H1 (cell line): ENCODE measurements around the gene TRMT61B. TPM values are rescaled to one million over a fixed set of nuclear protein-coding genes. Genes with fewer than 3 reads are reported as not detected.

Experiments used
- CTCF ChIA-PET: fragments of 300-600 bp; sonication (Branson Sonifier 250); formaldehyde crosslinking; loops from one replicate; lab custom pipeline; 2021; ENCODE audit not compliant: partially characterized antibody; lab: Charles Lee
- POLR2A ChIA-PET: fragments of 300-600 bp; sonication (Branson Sonifier 250); formaldehyde crosslinking; loops from one replicate; lab custom pipeline; 2021; ENCODE audit warnings: inconsistent platforms; ENCODE audit not compliant: partially characterized antibody; lab: Charles Lee
- DNase-seq, 2 experiments: peaks; one replicate each; pipeline versions ENCODE4 v3.0.0 to v3.0.0-alpha.2; 2010 to 2022; ENCODE audit warnings: low spot score in 2 of 2, low read depth in 1 of 2, mixed read lengths in 1 of 2
- FAIRE-seq: peaks from 2 replicates; lab custom pipeline; 2011; peaks lifted over from hg19 to GRCh38; lab: Jason Lieb, UNC
- H2AFZ ChIP-seq: 2 replicates; pipeline ENCODE4 v1.8.1; 2012; ENCODE audit warnings: low read length, inconsistent platforms
- H2AK5ac ChIP-seq: 2 replicates; pipeline ENCODE4 v1.6.1; 2013; ENCODE audit warnings: low read depth, low read length
- H2BK120ac ChIP-seq: replicated peaks from 2 replicates; pipeline ENCODE3; 2013; ENCODE audit warnings: low read depth, low read length, inconsistent platforms
- H2BK12ac ChIP-seq: 2 replicates; pipeline ENCODE4 v1.6.1; 2013; ENCODE audit warnings: low read depth, low read length
- H2BK15ac ChIP-seq: 2 replicates; pipeline ENCODE4 v1.6.1; 2013; ENCODE audit warnings: low read length
- H2BK20ac ChIP-seq: 2 replicates; pipeline ENCODE4 v1.6.1; 2013; ENCODE audit warnings: low read length
- H2BK5ac ChIP-seq: 2 replicates; pipeline ENCODE4 v1.6.1; 2013; ENCODE audit warnings: low read depth, low read length
- H3K14ac ChIP-seq: 2 replicates; pipeline ENCODE4 v1.6.1; 2013; ENCODE audit warnings: inconsistent platforms; ENCODE audit not compliant: insufficient read length
- H3K18ac ChIP-seq: 2 replicates; pipeline ENCODE4 v1.6.1; 2013; ENCODE audit warnings: low read length; ENCODE audit errors: extremely low read depth
- H3K23ac ChIP-seq: 2 replicates; pipeline ENCODE4 v1.6.1; 2013; ENCODE audit warnings: inconsistent platforms; ENCODE audit not compliant: insufficient read length
- H3K23me2 ChIP-seq: 2 replicates; pipeline ENCODE4 v1.6.1; 2013; ENCODE audit warnings: low read depth, low read length
- H3K27ac ChIP-seq: 2 replicates; pipeline ENCODE4 v1.6.1; 2011; ENCODE audit warnings: low read depth, low read length, inconsistent platforms
- H3K27me3 ChIP-seq, 4 experiments: replicated peaks in 1 of 4; 1 replicate in 1 of 4; 2 replicates in 3 of 4; pipeline versions ENCODE4 v1.6.1 to v1.8.1; 2011 to 2013; ENCODE audit warnings: low read length in 3 of 4, mild to moderate bottlenecking in 3 of 4, inconsistent platforms in 2 of 4, mixed read lengths in 2 of 4, moderate library complexity in 1 of 4; ENCODE audit not compliant: control insufficient read depth in 3 of 4, insufficient read depth in 3 of 4; ENCODE audit errors: extremely low read depth in 1 of 4
- H3K36me3 ChIP-seq, 4 experiments: 2 replicates each; pipeline versions ENCODE4 v1.6.1 to v1.8.1; 2011 to 2013; ENCODE audit warnings: mild to moderate bottlenecking in 4 of 4, low read length in 3 of 4, moderate library complexity in 2 of 4, control low read depth in 1 of 4, inconsistent platforms in 1 of 4; ENCODE audit not compliant: insufficient read depth in 4 of 4, control insufficient read depth in 2 of 4
- H3K4ac ChIP-seq: replicated peaks from 2 replicates; pipeline ENCODE3; 2013; ENCODE audit warnings: low read length, low read depth, mixed read lengths, inconsistent platforms; ENCODE audit not compliant: insufficient read length
- H3K4me1 ChIP-seq, 4 experiments: replicated peaks in 1 of 4; 1 replicate in 1 of 4; 2 replicates in 3 of 4; pipeline versions ENCODE4 v1.6.1 to v1.8.1; 2011 to 2013; ENCODE audit warnings: low read length in 3 of 4, inconsistent platforms in 2 of 4, mixed read lengths in 1 of 4; ENCODE audit not compliant: insufficient read depth in 4 of 4, control insufficient read depth in 3 of 4
- H3K4me2 ChIP-seq, 2 experiments: 2 replicates each; pipeline versions ENCODE4 v1.6.1 to v1.8.1; 2011 to 2013; ENCODE audit warnings: low read depth in 2 of 2, low read length in 2 of 2, control low read depth in 1 of 2, inconsistent platforms in 1 of 2, mild to moderate bottlenecking in 1 of 2; ENCODE audit not compliant: insufficient read depth in 1 of 2
- H3K4me3 ChIP-seq, 4 experiments: fragments of 200-600, 300-600 bp in 1 of 4; sonication (generic), shearing (Covaris generic), sonication (Bioruptor Twin) in 1 of 4; 2 replicates each; pipeline versions ENCODE4 v1.5.1 to v1.8.1; 2011 to 2016; ENCODE audit warnings: low read length in 4 of 4, low read depth in 3 of 4, control low read depth in 2 of 4, inconsistent platforms in 2 of 4, mild to moderate bottlenecking in 2 of 4, mixed read lengths in 1 of 4, moderate library complexity in 1 of 4; ENCODE audit not compliant: insufficient read depth in 2 of 4; ENCODE audit errors: extremely low read depth in 1 of 4
- H3K56ac ChIP-seq: replicated peaks from 2 replicates; pipeline ENCODE3; 2013; ENCODE audit warnings: low read depth, mild to moderate bottlenecking, mixed read lengths, low read length, inconsistent platforms; ENCODE audit not compliant: insufficient read length
- H3K79me1 ChIP-seq: 2 replicates; pipeline ENCODE4 v1.6.1; 2013; ENCODE audit warnings: low read depth, low read length, control low read depth
- H3K79me2 ChIP-seq, 2 experiments: 2 replicates each; pipeline versions ENCODE4 v1.6.1 to v1.8.1; 2012 to 2013; ENCODE audit warnings: low read length in 2 of 2, mild to moderate bottlenecking in 2 of 2, inconsistent platforms in 1 of 2; ENCODE audit not compliant: insufficient read depth in 2 of 2, control insufficient read depth in 1 of 2
- H3K9ac ChIP-seq, 4 experiments: replicated peaks in 1 of 4; 1 replicate in 1 of 4; 2 replicates in 3 of 4; pipeline versions ENCODE4 v1.6.1 to v1.8.1; 2011 to 2013; ENCODE audit warnings: low read depth in 3 of 4, low read length in 3 of 4, control low read depth in 2 of 4, mild to moderate bottlenecking in 2 of 4, moderate library complexity in 2 of 4, inconsistent platforms in 1 of 4; ENCODE audit errors: extremely low read depth in 1 of 4
- H3K9me3 ChIP-seq, 2 experiments: 2 replicates each; pipeline versions ENCODE4 v1.6.1 to v1.8.1; 2012 to 2013; ENCODE audit warnings: mild to moderate bottlenecking in 2 of 2, moderate library complexity in 2 of 2, control low read depth in 1 of 2, inconsistent platforms in 1 of 2, low read depth in 1 of 2, low read length in 1 of 2, mixed read lengths in 1 of 2; ENCODE audit not compliant: insufficient read depth in 2 of 2
- H4K20me1 ChIP-seq, 2 experiments: replicated peaks in 1 of 2; 2 replicates each; pipeline versions ENCODE3 to v1.8.1; 2011 to 2013; ENCODE audit warnings: inconsistent platforms in 2 of 2, low read length in 2 of 2, mild to moderate bottlenecking in 1 of 2; ENCODE audit not compliant: insufficient read depth in 2 of 2, control insufficient read depth in 1 of 2
- H4K5ac ChIP-seq: 2 replicates; pipeline ENCODE4 v1.6.1; 2013; ENCODE audit warnings: low read length, low read depth, mixed read lengths, inconsistent platforms; ENCODE audit not compliant: insufficient read length
- H4K8ac ChIP-seq: 2 replicates; pipeline ENCODE4 v1.8.0; 2013; ENCODE audit warnings: mild to moderate bottlenecking, moderate library complexity, low read length, inconsistent platforms; ENCODE audit not compliant: insufficient read depth; ENCODE audit errors: extremely low read depth
- H4K91ac ChIP-seq: replicated peaks from 2 replicates; pipeline ENCODE3; 2013; ENCODE audit warnings: low read length, mixed read lengths, inconsistent platforms; ENCODE audit not compliant: insufficient read length
- ASH2L ChIP-seq: fragments of 200-600, 300-600 bp; sonication (generic); IDR thresholded peaks from one replicate; pipeline ENCODE4 v1.7.1; 2017; ENCODE audit warnings: low read length
- HDAC2 ChIP-seq, 2 experiments: fragments of 300-600 bp in 1 of 2; sonication (generic) in 1 of 2; IDR thresholded peaks; 2 replicates each; pipeline ENCODE4 v1.6.1; 2011 to 2012; ENCODE audit warnings: low read depth in 2 of 2, low read length in 2 of 2, mild to moderate bottlenecking in 2 of 2, moderate library complexity in 2 of 2, borderline replicate concordance in 1 of 2, inconsistent platforms in 1 of 2
- KDM1A ChIP-seq: fragments of 200-600, 300-600 bp; sonication (generic); IDR thresholded peaks from 2 replicates; pipeline ENCODE4 v1.7.1; 2016; ENCODE audit warnings: mild to moderate bottlenecking, low read length, borderline replicate concordance
- KDM4A ChIP-seq: IDR thresholded peaks from one replicate; pipeline ENCODE4 v1.7.1; 2012; ENCODE audit warnings: low read depth, mild to moderate bottlenecking, moderate library complexity, low read length, inconsistent platforms; ENCODE audit not compliant: severe bottlenecking
- POLR2AphosphoS5 ChIP-seq: IDR thresholded peaks from 2 replicates; pipeline ENCODE4 v1.6.1; 2011; ENCODE audit warnings: low read depth, low read length
- RBBP5 ChIP-seq: IDR thresholded peaks from 2 replicates; pipeline ENCODE4 v1.7.1; 2012; ENCODE audit warnings: low read depth, mild to moderate bottlenecking, inconsistent platforms, low read length, moderate library complexity, borderline replicate concordance
- SAP30 ChIP-seq: fragments of 300-600 bp; sonication (generic); IDR thresholded peaks from 2 replicates; pipeline ENCODE4 v1.7.1; 2012; ENCODE audit warnings: low read length, moderate library complexity, mild to moderate bottlenecking, inconsistent platforms; ENCODE audit not compliant: insufficient read depth, insufficient replicate concordance
- SIX5 ChIP-seq: IDR thresholded peaks from 2 replicates; pipeline ENCODE4 v1.6.1; 2011; ENCODE audit warnings: mild to moderate bottlenecking, low read depth, low read length
- SP2 ChIP-seq: IDR thresholded peaks from 2 replicates; pipeline ENCODE4 v1.6.1; 2012; ENCODE audit warnings: mild to moderate bottlenecking, low read length, inconsistent platforms
- ZNF274 ChIP-seq: IDR thresholded peaks from 2 replicates; pipeline ENCODE4 v1.7.0; 2012; ENCODE audit warnings: low read length, borderline replicate concordance; ENCODE audit errors: extremely low read depth
- WGBS, 2 experiments: shearing (Covaris generic) in 1 of 2; methylation state at CpG; one replicate each; pipeline versions ENCODE4 v1.1.6 to v1.1.7; 2013 to 2015; ENCODE audit warnings: low lambda C conversion rate in 2 of 2, mixed read lengths in 2 of 2, inconsistent platforms in 1 of 2, low coverage in 1 of 2, missing lambda C conversion rate in 1 of 2; ENCODE audit not compliant: insufficient replicate concordance in 2 of 2, insufficient coverage in 1 of 2, insufficient read length in 1 of 2; ENCODE audit errors: extremely low coverage in 1 of 2, missing lambda C conversion rate in 1 of 2; 5-methylcytosine and 5-hydroxymethylcytosine counted together
- polyA plus RNA-seq, 7 experiments: library from polyadenylated mRNA; depleted of rRNA in 3 of 7; stranded (reverse) in 5 of 7; unstranded in 2 of 7; fragments of >200 nt in 5 of 7; fragments of 200-250 nt in 2 of 7; gene quantifications; 1 replicate in 5 of 7; 2 replicates in 1 of 7; 4 replicates in 1 of 7; pipeline versions ENCODE4 v1.2.1 to v1.2.3, GENCODE V29; 2011 to 2013; ENCODE audit warnings: missing spikeins in 2 of 7, mixed read lengths in 2 of 7
- total RNA-seq: library from RNA; stranded (reverse); fragmentation: NEBNext Ultra II Directional; extraction: Animal tissue kit (Norgen Biotek cat#: 25700); gene quantifications from 2 replicates; pipeline ENCODE4 v1.2.1, GENCODE V29; 2021
- TF ChIP-seq, protein P1 (sequence below): IDR thresholded peaks from 2 replicates; pipeline ENCODE4 v1.6.1; 2012; ENCODE audit warnings: inconsistent platforms

Gene TRMT61B
- total and polyA plus RNA-seq, 2 of the 8 experiments (the other 6 are each of a cell fraction or from before 2014, with no cell fraction given): 10.4 to 27.8 TPM

DNA sequence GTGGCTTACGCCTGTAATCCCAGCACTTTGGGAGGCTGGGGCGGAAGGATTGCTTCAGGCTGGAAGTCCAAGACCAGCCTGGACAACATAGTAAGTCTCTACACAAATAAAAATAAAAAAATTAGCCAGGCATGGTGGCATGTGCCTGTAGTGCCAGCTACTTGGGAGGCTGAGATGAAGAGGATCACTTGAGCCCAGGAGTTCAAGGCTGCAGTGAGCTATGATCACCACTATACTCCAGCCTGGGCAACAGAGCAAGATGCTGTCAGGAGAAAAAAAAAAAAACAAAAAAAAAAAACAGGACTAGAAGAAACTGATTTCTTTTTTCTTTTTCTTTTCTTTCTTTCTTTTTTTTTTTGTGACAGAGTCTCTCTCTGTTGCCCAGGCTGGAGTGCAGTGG is 45.9 kb downstream of the TRMT61B start:
- Histone ChIP-seq H3K4ac (no peak overlapping the region), H3K4me1 (no peaks in the 10 kb centered on the region), H3K18ac (no peak overlapping the region), H3K9ac (no peak overlapping the region), H4K8ac (no peak overlapping the region), H3K23me2 (no peaks in the 10 kb centered on the region), H2BK5ac (no peak overlapping the region), H2BK120ac (no peak overlapping the region), H3K36me3 (no peaks in the 10 kb centered on the region), H2AFZ (no peak overlapping the region), H2AK5ac (no peak overlapping the region), H2BK20ac (no peak overlapping the region), H3K56ac (no peak overlapping the region), H2BK15ac (no peak overlapping the region), H3K14ac (no peak overlapping the region), H3K4me2 (no peak overlapping the region), H3K9me3 (no peaks in the 10 kb centered on the region), H3K4me3 (no peak overlapping the region), H4K91ac (no peak overlapping the region), H4K5ac (no peak overlapping the region), H3K27me3 (no peaks in the 10 kb centered on the region), H3K79me2 (no peaks in the 10 kb centered on the region), H3K27ac (no peak overlapping the region), H4K20me1 (no peaks in the 10 kb centered on the region), H3K79me1 (no peaks in the 10 kb centered on the region), H3K23ac (no peak overlapping the region), H2BK12ac (no peak overlapping the region)
- ChIA-PET POLR2A (interaction anchor here (1.5 kb wide), 1 partner anchor 45 kb away, joined by 4 read pairs; no protein-coding TSS in a partner anchor), CTCF (interaction anchor here (0.6 to 2.5 kb wide), 4 partner anchors 12 to 832 kb away, joined by 3 to 7 read pairs (median 4); no protein-coding TSS in a partner anchor)
- FAIRE-seq (no peak), DNase-seq (no peak)
- 92% methylated on average over 2 of the region's 2 CpGs; no CpG with 5 or more reads in 1 of the 2 experiments for WGBS, 2 experiments
- TF ChIP-seq POLR2AphosphoS5 (no peak), RBBP5 (no peak), SIX5 (no peak), HDAC2 (IDR thresholded peaks at IDR 0.05; ENCODE audit: borderline replicate concordance in 1 of 2, low read depth in 2 of 2, low read length in 2 of 2) (no peak), KDM4A (no peak), ZNF274 (no peak), KDM1A (no peak), ASH2L (no peak), SP2 (no peak), SAP30 (no peak)
- TF ChIP-seq, protein P1, sequence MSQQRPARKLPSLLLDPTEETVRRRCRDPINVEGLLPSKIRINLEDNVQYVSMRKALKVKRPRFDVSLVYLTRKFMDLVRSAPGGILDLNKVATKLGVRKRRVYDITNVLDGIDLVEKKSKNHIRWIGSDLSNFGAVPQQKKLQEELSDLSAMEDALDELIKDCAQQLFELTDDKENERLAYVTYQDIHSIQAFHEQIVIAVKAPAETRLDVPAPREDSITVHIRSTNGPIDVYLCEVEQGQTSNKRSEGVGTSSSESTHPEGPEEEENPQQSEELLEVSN: no peak
